PC-9 (cell line): ENCODE measurements around the gene C7orf25.

Source experiments
- EZH2 ChIP-seq: fragments of 200-600 bp; sonication (generic); IDR thresholded peaks from 2 replicates; pipeline ENCODE4 v1.8.0; 2017; ENCODE audit warnings: antibody characterized with exemption, low read depth
- TF ChIP-seq, protein P1 (sequence below): fragments of 200-600 bp; sonication (generic); conservative IDR thresholded peaks from 2 replicates; pipeline ENCODE4 v1.6.1; 2017; ENCODE audit warnings: mixed run types, antibody characterized with exemption, mild to moderate bottlenecking, moderate library complexity

DNA sequence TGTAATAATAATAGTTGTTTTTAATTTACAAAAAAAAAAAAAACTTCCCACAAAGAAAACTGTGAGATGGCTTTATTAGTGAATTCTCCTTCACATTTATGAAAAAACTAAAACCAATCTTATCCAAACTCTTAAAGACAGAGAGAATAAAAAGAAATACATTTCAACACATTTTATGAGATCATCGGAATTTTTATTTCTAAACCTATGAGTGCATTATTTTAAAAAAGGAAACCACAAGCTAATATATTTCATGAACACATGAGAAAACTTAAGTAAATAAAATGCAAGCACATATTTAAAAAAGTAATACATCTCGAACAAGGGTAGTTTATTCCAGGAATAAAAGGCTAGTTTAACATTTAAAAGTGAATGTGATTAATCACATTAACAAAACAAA, 31.5 kb downstream of the C7orf25 start:
- TF ChIP-seq, protein P1, sequence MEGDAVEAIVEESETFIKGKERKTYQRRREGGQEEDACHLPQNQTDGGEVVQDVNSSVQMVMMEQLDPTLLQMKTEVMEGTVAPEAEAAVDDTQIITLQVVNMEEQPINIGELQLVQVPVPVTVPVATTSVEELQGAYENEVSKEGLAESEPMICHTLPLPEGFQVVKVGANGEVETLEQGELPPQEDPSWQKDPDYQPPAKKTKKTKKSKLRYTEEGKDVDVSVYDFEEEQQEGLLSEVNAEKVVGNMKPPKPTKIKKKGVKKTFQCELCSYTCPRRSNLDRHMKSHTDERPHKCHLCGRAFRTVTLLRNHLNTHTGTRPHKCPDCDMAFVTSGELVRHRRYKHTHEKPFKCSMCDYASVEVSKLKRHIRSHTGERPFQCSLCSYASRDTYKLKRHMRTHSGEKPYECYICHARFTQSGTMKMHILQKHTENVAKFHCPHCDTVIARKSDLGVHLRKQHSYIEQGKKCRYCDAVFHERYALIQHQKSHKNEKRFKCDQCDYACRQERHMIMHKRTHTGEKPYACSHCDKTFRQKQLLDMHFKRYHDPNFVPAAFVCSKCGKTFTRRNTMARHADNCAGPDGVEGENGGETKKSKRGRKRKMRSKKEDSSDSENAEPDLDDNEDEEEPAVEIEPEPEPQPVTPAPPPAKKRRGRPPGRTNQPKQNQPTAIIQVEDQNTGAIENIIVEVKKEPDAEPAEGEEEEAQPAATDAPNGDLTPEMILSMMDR: no peak
- TF ChIP-seq EZH2: no peak
